Measurements from ENCODE around the gene MTRF1L.

Gene MTRF1L

GRCh38 chr6:153018355-153018754, 15.8 kb upstream of the MTRF1L start:
- H3K9me3 Mint-ChIP-seq, result no peaks in the 10 kb centered on the region
- TF ChIP-seq CTCF (IDR thresholded peaks at IDR 0.05; ENCODE audit: unreplicated experiment in 3 of 3), result no peak
- H3K27ac Mint-ChIP-seq, result no peak overlapping the region
- peaks cover 6% of the 10 kb centered on the region for H3K4me1 Mint-ChIP-seq
- no peaks in the 10 kb centered on the region for H3K27me3 Mint-ChIP-seq (ENCODE audit: low read depth)
- H3K36me3 Mint-ChIP-seq (ENCODE audit: low read depth), result no peaks in the 10 kb centered on the region
- H3K4me3 Mint-ChIP-seq, result no peak overlapping the region

GRCh38 chr6:153016846-153017245, 14.3 kb upstream of the MTRF1L start:
- peaks cover 8% of the 10 kb centered on the region for H3K4me1 Mint-ChIP-seq
- H3K9me3 Mint-ChIP-seq, result no peaks in the 10 kb centered on the region
- no peaks in the 10 kb centered on the region for H3K27me3 Mint-ChIP-seq (ENCODE audit: low read depth)
- no peaks in the 10 kb centered on the region for H3K36me3 Mint-ChIP-seq (ENCODE audit: low read depth)
- no peak overlapping the region for H3K4me3 Mint-ChIP-seq
- TF ChIP-seq CTCF (IDR thresholded peaks at IDR 0.05; ENCODE audit: unreplicated experiment in 3 of 3), result no peak
- no peak overlapping the region for H3K27ac Mint-ChIP-seq

- no peaks in the 10 kb centered on the region for H3K9me3 Mint-ChIP-seq
- TF ChIP-seq CTCF (IDR thresholded peaks at IDR 0.05; ENCODE audit: unreplicated experiment in 3 of 3), result no peak
- H3K27me3 Mint-ChIP-seq (ENCODE audit: low read depth), result no peaks in the 10 kb centered on the region
- H3K27ac Mint-ChIP-seq, result no peak overlapping the region
- no peak overlapping the region for H3K4me3 Mint-ChIP-seq
- no peaks in the 10 kb centered on the region for H3K36me3 Mint-ChIP-seq (ENCODE audit: low read depth)
- H3K4me1 Mint-ChIP-seq, result peaks cover 8% of the 10 kb centered on the region
Measured at GRCh38 chr6:153015094-153015640, 12.7 kb upstream of the MTRF1L start.

GRCh38 chr6:153013438-153013837, 10.9 kb upstream of the MTRF1L start:
- peak overlapping the region in 2 of 3 experiments; percentile 42 to 62 for H3K27ac Mint-ChIP-seq
- H3K36me3 Mint-ChIP-seq (ENCODE audit: low read depth), result no peaks in the 10 kb centered on the region
- no peak for TF ChIP-seq CTCF (IDR thresholded peaks at IDR 0.05; ENCODE audit: unreplicated experiment in 3 of 3)
- peaks cover 8% of the 10 kb centered on the region for H3K4me1 Mint-ChIP-seq
- H3K9me3 Mint-ChIP-seq, result no peaks in the 10 kb centered on the region
- no peaks in the 10 kb centered on the region for H3K27me3 Mint-ChIP-seq (ENCODE audit: low read depth)
- no peak overlapping the region for H3K4me3 Mint-ChIP-seq

GRCh38 chr6:153012856-153013255, 10.3 kb upstream of the MTRF1L start:
- no peak overlapping the region for H3K27ac Mint-ChIP-seq
- no peak overlapping the region for H3K4me3 Mint-ChIP-seq
- peaks cover 8% of the 10 kb centered on the region for H3K4me1 Mint-ChIP-seq
- no peaks in the 10 kb centered on the region for H3K36me3 Mint-ChIP-seq (ENCODE audit: low read depth)
- no peaks in the 10 kb centered on the region for H3K27me3 Mint-ChIP-seq (ENCODE audit: low read depth)
- no peak for TF ChIP-seq CTCF (IDR thresholded peaks at IDR 0.05; ENCODE audit: unreplicated experiment in 3 of 3)
- H3K9me3 Mint-ChIP-seq, result no peaks in the 10 kb centered on the region

- Mint-ChIP-seq H3K27me3 (ENCODE audit: low read depth) (no peaks in the 10 kb centered on the region), H3K9me3 (no peaks in the 10 kb centered on the region), H3K4me1 (peaks cover 23% of the 10 kb centered on the region), H3K36me3 (ENCODE audit: low read depth) (peaks cover 17% of the 10 kb centered on the region), H3K4me3 (peak overlapping the region; percentile 89 to 99 (median 98)), H3K27ac (peak overlapping the region; percentile 89 to 98 (median 97))
- no peak for TF ChIP-seq CTCF (IDR thresholded peaks at IDR 0.05; ENCODE audit: unreplicated experiment in 3 of 3)
Measured at GRCh38 chr6:153003366-153003690, 819 bp upstream of the MTRF1L start.
